Measurements from ENCODE around the gene MRPS18B. TPM values are rescaled to one million over a fixed set of nuclear protein-coding genes. Genes with fewer than 3 reads are reported as not detected.

Gene MRPS18B
- total and polyA plus RNA-seq, 2 of the 4 experiments (the other 2 are of a cell fraction) = 51.2 to 82.3 TPM

DNA sequence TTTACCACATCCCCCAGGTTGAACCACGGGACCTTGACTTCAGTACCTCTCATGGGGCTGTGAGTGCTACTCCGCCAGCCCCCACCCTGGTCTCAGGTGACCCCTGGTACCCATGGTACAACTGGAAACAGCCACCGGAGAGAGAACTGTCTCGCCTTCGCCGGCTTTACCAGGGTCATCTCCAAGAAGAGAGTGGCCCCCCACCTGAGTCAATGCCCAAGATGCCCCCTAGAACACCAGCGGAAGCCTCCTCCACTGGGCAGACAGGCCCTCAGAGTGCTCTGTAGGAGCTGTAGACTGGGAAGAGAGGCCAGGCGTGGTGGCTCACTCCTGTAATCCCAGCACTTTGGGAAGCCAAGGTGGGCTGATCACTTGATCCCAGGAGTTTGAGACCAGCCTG, 7.9 kb downstream of the MRPS18B start:
- Histone ChIP-seq H3K14ac (replicated peaks; ENCODE audit: low read depth, low read length) (no peak overlapping the region), H3K9me1 (ENCODE audit: insufficient read depth, low read length) (peaks cover 8% of the 10 kb centered on the region; the same call in 1 of the 2 replicates), H3K4me3 (ENCODE audit: insufficient read depth, low read depth, low read length) (no peak overlapping the region), H2AFZ (replicated peaks; ENCODE audit: low read length, poor library complexity) (no peak overlapping the region), H2BK20ac (ENCODE audit: low read depth, low read length) (no peak overlapping the region), H3K18ac (ENCODE audit: low read depth, low read length) (no peak overlapping the region), H3K4me2 (ENCODE audit: low read depth, low read length) (no peak overlapping the region), H3K27me3 (ENCODE audit: control insufficient read depth, insufficient read depth, low read length) (no peaks in the 10 kb centered on the region), H4K91ac (ENCODE audit: insufficient read depth, low read depth, low read length) (no peak overlapping the region), H2BK15ac (ENCODE audit: low read depth, low read length) (no peak overlapping the region), H3K23ac (ENCODE audit: low read depth, low read length) (no peak overlapping the region), H2BK120ac (ENCODE audit: low read depth, low read length) (no peak overlapping the region), H4K5ac (ENCODE audit: low read depth, low read length) (no peak overlapping the region), H3K9me3 (ENCODE audit: control insufficient read depth, insufficient read depth, low read length) (no peaks in the 10 kb centered on the region), H4K20me1 (ENCODE audit: insufficient read depth, low read length) (no peaks in the 10 kb centered on the region; the same call in 1 of the 2 replicates), H3K27ac (ENCODE audit: insufficient read depth, low read length) (no peak overlapping the region), H3K4ac (ENCODE audit: low read depth, low read length) (no peak overlapping the region), H2AK9ac (replicated peaks; ENCODE audit: low read depth, low read length, poor library complexity) (no peak overlapping the region), H3K4me1 (ENCODE audit: control insufficient read depth, insufficient read depth, low read length) (peaks cover 5% of the 10 kb centered on the region), H4K8ac (ENCODE audit: low read depth in 2 of 2, low read length in 2 of 2) (no peak overlapping the region), H2BK5ac (ENCODE audit: low read depth, low read length, poor library complexity, severe bottlenecking) (no peak overlapping the region), H3K56ac (ENCODE audit: extremely low read depth, insufficient read depth, low read length) (no peak overlapping the region), H3K9ac (ENCODE audit: low read depth, low read length) (no peak overlapping the region), H2AK5ac (ENCODE audit: low read depth, low read length) (no peak overlapping the region), H3K36me3 (ENCODE audit: control insufficient read depth, insufficient read depth, low read length) (peaks cover 44% of the 10 kb centered on the region), H3K79me1 (ENCODE audit: low read depth in 1 of 2, low read length in 2 of 2) (peaks cover 20 to 31% of the 10 kb centered on the region in 2 experiments)
- dilution Hi-C loops (cut with HindIII; ENCODE audit: low sequenced_read_pairs, unreplicated experiment) (no loop called here), intact Hi-C loops (cut with micrococcal nuclease) (no loop called here), in situ Hi-C loops (cut with MboI; ENCODE audit: low sequenced_read_pairs) (no loop called here)
- BruUV-seq (replicated peaks) = no TSS peak
- POLR2A ChIA-PET (ENCODE audit: unreplicated experiment) = interaction anchor here (0.5 to 1.4 kb wide), 2 partner anchors 8 to 13 kb away, joined by 3 to 4 read pairs; partner anchors contain the start of genes MRPS18B and PPP1R10
- TF ChIP-seq BHLHE40 (IDR thresholded peaks at IDR 0.05; ENCODE audit: low read depth, low read length) = no peak
- TF ChIP-seq CHD1 (IDR thresholded peaks at IDR 0.05; ENCODE audit: low read depth, low read length) = no peak
- no peak for TF ChIP-seq RCOR1 (IDR thresholded peaks at IDR 0.05; ENCODE audit: insufficient replicate concordance, low read length)
- TF ChIP-seq RFX5 (IDR thresholded peaks at IDR 0.05; ENCODE audit: low read depth, low read length) = no peak
- TF ChIP-seq USF2 (IDR thresholded peaks at IDR 0.05; ENCODE audit: low read depth, low read length) = no peak
- ATAC-seq (ENCODE audit: low read depth) = no peak
- CTCF ChIA-PET = no interaction called here
- WGBS, 2 experiments (ENCODE audit: extremely low coverage in 2 of 2, insufficient read length in 1 of 2) = no CpG with 5 or more reads among the region's 8 CpGs
- DNase-seq = no peak

Measured in IMR-90 (cell line).